Lung (tissue), 12 donors: ENCODE results near the gene MOK. TPM values are rescaled to one million over a fixed set of nuclear protein-coding genes. Genes with fewer than 3 reads are reported as not detected.

Experiments used
- ATAC-seq: fragments of 200-7000 bp; cut with Tn5 transposase; one replicate; pipeline ENCODE4 v1.9.1; 2020; ENCODE audit warnings: moderate number of reproducible peaks; ENCODE audit not compliant: insufficient read depth, low FRiP score
- DNase-seq, 3 donors: peaks; one replicate each; pipeline ENCODE4 v3.0.0-alpha.2; 2013 to 2017
- H3K27ac ChIP-seq, 2 donors: one replicate each; pipeline ENCODE4 v1.5.1; 2013; ENCODE audit warnings: mild to moderate bottlenecking in 2 of 2, moderate library complexity in 2 of 2, control low read depth in 1 of 2, inconsistent platforms in 1 of 2, low read depth in 1 of 2, low read length in 1 of 2
- H3K27me3 ChIP-seq, 3 donors: one replicate each; pipeline ENCODE4 v1.5.1; 2013; ENCODE audit warnings: low read length in 2 of 3; ENCODE audit not compliant: control insufficient read depth in 3 of 3, insufficient read depth in 3 of 3
- H3K36me3 ChIP-seq, 4 donors: one replicate each; pipeline ENCODE4 v1.5.1; 2013; ENCODE audit warnings: low read length in 4 of 4, mild to moderate bottlenecking in 1 of 4, moderate library complexity in 1 of 4; ENCODE audit not compliant: control insufficient read depth in 4 of 4, insufficient read depth in 4 of 4
- H3K4me1 ChIP-seq, 5 donors: one replicate each; pipeline ENCODE4 v1.5.1; 2013; ENCODE audit warnings: low read length in 5 of 5, mild to moderate bottlenecking in 2 of 5, moderate library complexity in 1 of 5; ENCODE audit not compliant: control insufficient read depth in 5 of 5, insufficient read depth in 5 of 5
- H3K4me3 ChIP-seq: one replicate; pipeline ENCODE4 v1.5.1; 2013; ENCODE audit warnings: mild to moderate bottlenecking, control low read depth, moderate library complexity
- H3K9ac ChIP-seq, 2 donors: one replicate each; pipeline ENCODE4 v1.5.1; 2013; ENCODE audit warnings: low read length in 2 of 2, control low read depth in 1 of 2; ENCODE audit not compliant: insufficient read depth in 1 of 2
- H3K9me3 ChIP-seq, 4 donors: one replicate each; pipeline ENCODE4 v1.5.1; 2013; ENCODE audit warnings: low read length in 3 of 4, mild to moderate bottlenecking in 1 of 4, moderate library complexity in 1 of 4; ENCODE audit not compliant: control insufficient read depth in 4 of 4, insufficient read depth in 3 of 4
- CTCF ChIP-seq: IDR thresholded peaks from 2 replicates; pipeline ENCODE4 v1.5.1; 2012; ENCODE audit warnings: mild to moderate bottlenecking; ENCODE audit errors: control extremely low read depth, extremely low read depth
- whole genome bisulfite sequencing, 2 donors: extraction: QIAGEN DNeasy Blood & Tissue Kit; methylation state at CpG; one replicate each; pipeline ENCODE4 v1.1.7; 2013; 5-methylcytosine and 5-hydroxymethylcytosine counted together
- polyA plus RNA-seq, 2 donors: library from polyadenylated mRNA; stranded (reverse); fragments of 200-250 nt; gene quantifications; one replicate each; pipeline ENCODE4 v1.2.1, GENCODE V29; 2013
- total RNA-seq, 2 donors: library from RNA; depleted of rRNA in 1 of 2; stranded (reverse); fragments of >200 nt in 1 of 2; gene quantifications; one replicate each; pipeline ENCODE4 v1.2.1, GENCODE V29; 2014 to 2021
- donor health status: control.
- donor health status: control.
- donor health status: Bipolar disorder and iron deficiency.
- donor health status: healthy.
- donor health status: DM: yes; HTN: yes; CAD: no.

The MOK gene
- total and polyA plus RNA-seq, 4 donors, result 11.1 to 35.4 (median 25.4) TPM

- TF ChIP-seq CTCF, result no peak
- Histone ChIP-seq H3K9me3 (no peaks in the 10 kb centered on the region), H3K27me3 (no peaks in the 10 kb centered on the region), H3K27ac (no peak overlapping the region), H3K9ac (no peak overlapping the region), H3K36me3 (no peaks in the 10 kb centered on the region), H3K4me3 (no peak overlapping the region), H3K4me1 (peaks cover 0 to 10% (median 0%) of the 10 kb centered on the region in 5 donors)
- DNase-seq, result no peak
- WGBS, 2 donors, result 92 to 95% methylated on average over 4 of the region's 4 CpGs
- no peak for ATAC-seq
Measured at GRCh38 chr14:102239231-102239630, 65.7 kb downstream of the MOK start.

- Histone ChIP-seq H3K9ac (no peak overlapping the region), H3K4me3 (no peak overlapping the region), H3K27ac (no peak overlapping the region), H3K9me3 (no peaks in the 10 kb centered on the region), H3K36me3 (no peaks in the 10 kb centered on the region), H3K27me3 (no peaks in the 10 kb centered on the region), H3K4me1 (peaks cover 0 to 10% (median 0%) of the 10 kb centered on the region in 5 donors)
- no peak for TF ChIP-seq CTCF
- WGBS, 2 donors, result 94 to 97% methylated on average over 3 of the region's 3 CpGs
- DNase-seq, result no peak
- no peak for ATAC-seq
Measured at GRCh38 chr14:102238766-102239165, 66.2 kb downstream of the MOK start.

GRCh38 chr14:102238131-102238530 is 66.8 kb downstream of the MOK start:
- Histone ChIP-seq H3K4me1 (peaks cover 0 to 10% (median 0%) of the 10 kb centered on the region in 5 donors), H3K27ac (no peak overlapping the region), H3K36me3 (no peaks in the 10 kb centered on the region), H3K4me3 (no peak overlapping the region), H3K27me3 (no peaks in the 10 kb centered on the region), H3K9ac (no peak overlapping the region), H3K9me3 (no peaks in the 10 kb centered on the region)
- no peak for ATAC-seq
- DNase-seq, result no peak
- no peak for TF ChIP-seq CTCF
- WGBS, 2 donors, result 71 to 87% methylated on average over 4 of the region's 4 CpGs

- WGBS, 2 donors, result 96 to 97% methylated on average over 12 of the region's 12 CpGs
- Histone ChIP-seq H3K9me3 (no peaks in the 10 kb centered on the region), H3K27me3 (no peaks in the 10 kb centered on the region), H3K9ac (no peak overlapping the region), H3K27ac (no peak overlapping the region), H3K4me3 (no peak overlapping the region), H3K36me3 (peaks cover 0 to 3% (median 0%) of the 10 kb centered on the region in 4 donors), H3K4me1 (peaks cover 0 to 10% (median 0%) of the 10 kb centered on the region in 5 donors)
- no peak for TF ChIP-seq CTCF
- no peak for DNase-seq
- ATAC-seq, result no peak
Measured at GRCh38 chr14:102236026-102236425, 68.9 kb downstream of the MOK start.
